CD8-positive, alpha-beta memory T cell (primary cell): Measurements from ENCODE around the gene PCDHAC2. TPM values are rescaled to one million over a fixed set of nuclear protein-coding genes. Genes with fewer than 3 reads are reported as not detected.

Experiments
- CTCF ChIA-PET: fragments of 350-600 bp; sonication (Branson Sonifier 250); formaldehyde crosslinking; loops from one replicate; lab custom pipeline; 2021; ENCODE audit warnings: antibody characterized with exemption; lab: Charles Lee
- POLR2A ChIA-PET: fragments of 350-600 bp; sonication (Branson Sonifier 250); formaldehyde crosslinking; loops from one replicate; lab custom pipeline; 2021; ENCODE audit warnings: antibody characterized with exemption; lab: Charles Lee
- DNase-seq, 5 donors: peaks; one replicate each; pipeline versions ENCODE4 v3.0.0 to v3.0.0-alpha.2; 2020 to 2022; ENCODE audit warnings: mixed read lengths in 1 of 5
- H3K27ac ChIP-seq: one replicate; pipeline ENCODE4 v1.7.0; 2013; ENCODE audit warnings: low read depth, mild to moderate bottlenecking, low read length, moderate library complexity
- H3K27me3 ChIP-seq: 2 replicates; pipeline ENCODE4 v1.7.0; 2013; ENCODE audit warnings: low read length, mild to moderate bottlenecking; ENCODE audit not compliant: insufficient read depth, poor library complexity, severe bottlenecking
- H3K36me3 ChIP-seq: 2 replicates; pipeline ENCODE4 v1.7.0; 2013; ENCODE audit warnings: mild to moderate bottlenecking, low read length, moderate library complexity; ENCODE audit not compliant: insufficient read depth
- H3K4me1 ChIP-seq: 2 replicates; pipeline ENCODE4 v1.7.0; 2013; ENCODE audit warnings: mild to moderate bottlenecking, low read length, moderate library complexity; ENCODE audit not compliant: insufficient read depth
- H3K4me3 ChIP-seq: 2 replicates; pipeline ENCODE4 v1.7.0; 2013; ENCODE audit warnings: mild to moderate bottlenecking, low read length
- H3K9me3 ChIP-seq: 2 replicates; pipeline ENCODE4 v1.7.0; 2013; ENCODE audit warnings: mild to moderate bottlenecking, low read length
- H3K27ac Mint-ChIP-seq, 8 donors: one replicate each; pipeline ENCODE4 v1.8.0; 2020 to 2021; ENCODE audit warnings: mixed read lengths in 8 of 8, mild to moderate bottlenecking in 6 of 8, inconsistent platforms in 3 of 8, moderate library complexity in 3 of 8
- H3K27me3 Mint-ChIP-seq, 2 donors: one replicate each; pipeline ENCODE4 v1.8.0; 2020 to 2021; ENCODE audit warnings: mixed read lengths in 2 of 2, mild to moderate bottlenecking in 1 of 2, moderate library complexity in 1 of 2
- H3K36me3 Mint-ChIP-seq, 3 donors: one replicate each; pipeline ENCODE4 v1.8.0; 2020 to 2021; ENCODE audit warnings: mixed read lengths in 3 of 3, inconsistent platforms in 1 of 3, mild to moderate bottlenecking in 1 of 3
- H3K4me1 Mint-ChIP-seq, 3 donors: one replicate each; pipeline ENCODE4 v1.8.0; 2020 to 2021; ENCODE audit warnings: mixed read lengths in 3 of 3, inconsistent platforms in 1 of 3, mild to moderate bottlenecking in 1 of 3
- H3K4me3 Mint-ChIP-seq, 7 donors: one replicate each; pipeline ENCODE4 v1.8.0; 2020 to 2021; ENCODE audit warnings: mixed read lengths in 7 of 7, mild to moderate bottlenecking in 6 of 7, moderate library complexity in 4 of 7, inconsistent platforms in 2 of 7
- H3K9me3 Mint-ChIP-seq, 5 donors: one replicate each; pipeline ENCODE4 v1.8.0; 2020 to 2022; ENCODE audit warnings: mixed read lengths in 5 of 5, mild to moderate bottlenecking in 3 of 5, moderate library complexity in 2 of 5, inconsistent platforms in 1 of 5
- polyA plus RNA-seq: library from polyadenylated mRNA; unstranded; fragments of 300-500 nt; fragmentation: Illumina TruSeq; gene quantifications from one replicate; pipeline ENCODE4 v1.2.3, GENCODE V29; 2021
- total RNA-seq, 2 experiments: library from RNA; stranded (reverse); gene quantifications; one replicate each; pipeline ENCODE4 v1.2.3, GENCODE V29; 2021

Gene PCDHAC2
- total and polyA plus RNA-seq, 3 experiments from 2014 or later = not detected

GRCh38 chr5:140951636-140952035, 14.6 kb upstream of the PCDHAC2 start:
- Mint-ChIP-seq H3K27ac (no peak overlapping the region), H3K4me3 (no peak overlapping the region), H3K36me3 (no peaks in the 10 kb centered on the region), H3K4me1 (no peaks in the 10 kb centered on the region), H3K27me3 (peaks cover 8 to 9% of the 10 kb centered on the region in 2 donors), H3K9me3 (peaks cover 0 to 5% (median 4%) of the 10 kb centered on the region in 5 donors)
- Histone ChIP-seq H3K27ac (no peak overlapping the region), H3K27me3 (no peaks in the 10 kb centered on the region), H3K4me3 (no peak overlapping the region), H3K36me3 (no peaks in the 10 kb centered on the region), H3K4me1 (no peaks in the 10 kb centered on the region), H3K9me3 (no peaks in the 10 kb centered on the region)
- ChIA-PET POLR2A (no interaction called here), CTCF (no interaction called here)
- DNase-seq = no peak

- H3K4me3 ChIP-seq = no peak overlapping the region
- H3K27ac ChIP-seq = no peak overlapping the region
- H3K4me1 ChIP-seq = no peaks in the 10 kb centered on the region
- ChIA-PET POLR2A (no interaction called here), CTCF (no interaction called here)
- no peaks in the 10 kb centered on the region for H3K36me3 ChIP-seq
- H3K4me3 Mint-ChIP-seq = no peak overlapping the region
- H3K9me3 ChIP-seq = no peaks in the 10 kb centered on the region
- no peak overlapping the region for H3K27ac Mint-ChIP-seq
- H3K36me3 Mint-ChIP-seq = no peaks in the 10 kb centered on the region
- no peak for DNase-seq
- peaks cover 8 to 9% of the 10 kb centered on the region in 2 donors for H3K27me3 Mint-ChIP-seq
- no peaks in the 10 kb centered on the region for H3K4me1 Mint-ChIP-seq
- peaks cover 0 to 5% (median 4%) of the 10 kb centered on the region in 5 donors for H3K9me3 Mint-ChIP-seq
- H3K27me3 ChIP-seq = no peaks in the 10 kb centered on the region
These were observed 13.0 kb upstream of the PCDHAC2 start for GRCh38 chr5:140953234-140953633.

DNA sequence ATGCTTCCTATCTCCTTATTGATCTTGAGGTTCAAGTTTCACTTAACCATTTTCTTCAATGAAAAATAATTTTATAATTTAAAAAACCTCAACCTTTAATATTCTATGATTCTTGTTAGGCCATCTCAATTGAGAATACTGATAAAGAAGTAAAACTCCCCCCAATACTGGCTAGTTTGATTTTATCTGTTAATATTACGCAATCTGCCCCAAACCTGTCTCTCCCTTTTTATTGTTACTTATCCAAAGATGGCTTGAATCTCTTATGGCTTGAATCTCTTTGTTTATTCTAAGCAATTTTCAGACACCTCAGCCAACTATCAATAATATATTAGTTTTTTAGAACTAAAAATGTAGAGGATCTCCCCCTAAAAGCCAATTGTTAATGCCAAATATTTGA, 4.1 kb upstream of the PCDHAC2 start:
- Mint-ChIP-seq H3K4me1 (no peaks in the 10 kb centered on the region), H3K9me3 (peaks cover 0 to 2% (median 0%) of the 10 kb centered on the region in 5 donors), H3K27me3 (peaks cover 17 to 35% of the 10 kb centered on the region in 2 donors), H3K36me3 (no peaks in the 10 kb centered on the region), H3K27ac (no peak overlapping the region), H3K4me3 (no peak overlapping the region)
- H3K36me3 ChIP-seq = no peaks in the 10 kb centered on the region
- DNase-seq = no peak
- H3K4me3 ChIP-seq = no peak overlapping the region
- CTCF ChIA-PET = no interaction called here
- H3K9me3 ChIP-seq = no peaks in the 10 kb centered on the region
- POLR2A ChIA-PET = no interaction called here
- no peaks in the 10 kb centered on the region for H3K4me1 ChIP-seq
- H3K27ac ChIP-seq = no peak overlapping the region
- H3K27me3 ChIP-seq = no peaks in the 10 kb centered on the region

- Histone ChIP-seq H3K4me3 (no peak overlapping the region), H3K27ac (no peak overlapping the region), H3K9me3 (no peaks in the 10 kb centered on the region), H3K4me1 (no peaks in the 10 kb centered on the region), H3K27me3 (no peaks in the 10 kb centered on the region), H3K36me3 (no peaks in the 10 kb centered on the region)
- CTCF ChIA-PET = no interaction called here
- Mint-ChIP-seq H3K4me1 (no peaks in the 10 kb centered on the region), H3K4me3 (no peak overlapping the region), H3K27me3 (peaks cover 23 to 44% of the 10 kb centered on the region in 2 donors), H3K36me3 (no peaks in the 10 kb centered on the region), H3K27ac (no peak overlapping the region), H3K9me3 (peaks cover 0 to 2% (median 0%) of the 10 kb centered on the region in 5 donors)
- no peak for DNase-seq
- POLR2A ChIA-PET = no interaction called here
These were observed 1.9 kb upstream of the PCDHAC2 start for GRCh38 chr5:140964356-140964755.

GRCh38 chr5:140965905-140966292, 377 bp upstream of the PCDHAC2 start:
- H3K27me3 ChIP-seq = no peaks in the 10 kb centered on the region
- no peaks in the 10 kb centered on the region for H3K9me3 ChIP-seq
- H3K4me1 Mint-ChIP-seq = no peaks in the 10 kb centered on the region
- H3K4me1 ChIP-seq = no peaks in the 10 kb centered on the region
- no peak for DNase-seq
- H3K36me3 Mint-ChIP-seq = no peaks in the 10 kb centered on the region
- peaks cover 23 to 44% of the 10 kb centered on the region in 2 donors for H3K27me3 Mint-ChIP-seq
- H3K4me3 ChIP-seq = no peak overlapping the region
- H3K4me3 Mint-ChIP-seq = no peak overlapping the region
- POLR2A ChIA-PET = no interaction called here
- CTCF ChIA-PET = no interaction called here
- H3K27ac ChIP-seq = no peak overlapping the region
- no peaks in the 10 kb centered on the region for H3K36me3 ChIP-seq
- peaks cover 0 to 2% (median 0%) of the 10 kb centered on the region in 5 donors for H3K9me3 Mint-ChIP-seq
- no peak overlapping the region for H3K27ac Mint-ChIP-seq

- Histone ChIP-seq H3K27ac (no peak overlapping the region), H3K36me3 (no peaks in the 10 kb centered on the region), H3K4me3 (no peak overlapping the region), H3K9me3 (no peaks in the 10 kb centered on the region), H3K4me1 (no peaks in the 10 kb centered on the region), H3K27me3 (no peaks in the 10 kb centered on the region)
- Mint-ChIP-seq H3K4me1 (no peaks in the 10 kb centered on the region), H3K9me3 (peaks cover 0 to 2% (median 0%) of the 10 kb centered on the region in 5 donors), H3K36me3 (no peaks in the 10 kb centered on the region), H3K27me3 (peaks cover 23 to 41% of the 10 kb centered on the region in 2 donors), H3K4me3 (no peak overlapping the region), H3K27ac (no peak overlapping the region)
- CTCF ChIA-PET = no interaction called here
- POLR2A ChIA-PET = no interaction called here
- DNase-seq = no peak
These were observed 1.1 kb downstream of the PCDHAC2 start for GRCh38 chr5:140967226-140967893.

- Mint-ChIP-seq H3K36me3 (no peaks in the 10 kb centered on the region), H3K4me1 (no peaks in the 10 kb centered on the region), H3K9me3 (peaks cover 0 to 1% (median 0%) of the 10 kb centered on the region in 5 donors), H3K4me3 (no peak overlapping the region), H3K27ac (no peak overlapping the region), H3K27me3 (peaks cover 16 to 27% of the 10 kb centered on the region in 2 donors)
- POLR2A ChIA-PET = no interaction called here
- no peak for DNase-seq
- Histone ChIP-seq H3K4me3 (no peak overlapping the region), H3K4me1 (no peaks in the 10 kb centered on the region), H3K36me3 (no peaks in the 10 kb centered on the region), H3K27me3 (no peaks in the 10 kb centered on the region), H3K27ac (no peak overlapping the region), H3K9me3 (no peaks in the 10 kb centered on the region)
- CTCF ChIA-PET = no interaction called here
These were observed 3.6 kb downstream of the PCDHAC2 start for GRCh38 chr5:140969880-140970279.

- CTCF ChIA-PET = no interaction called here
- Histone ChIP-seq H3K4me3 (no peak overlapping the region), H3K27me3 (no peaks in the 10 kb centered on the region), H3K4me1 (no peaks in the 10 kb centered on the region), H3K36me3 (no peaks in the 10 kb centered on the region), H3K9me3 (no peaks in the 10 kb centered on the region), H3K27ac (no peak overlapping the region)
- Mint-ChIP-seq H3K27ac (no peak overlapping the region), H3K36me3 (no peaks in the 10 kb centered on the region), H3K9me3 (no peaks in the 10 kb centered on the region), H3K4me3 (no peak overlapping the region), H3K27me3 (peaks cover 3 to 15% of the 10 kb centered on the region in 2 donors), H3K4me1 (no peaks in the 10 kb centered on the region)
- no peak for DNase-seq
- POLR2A ChIA-PET = no interaction called here
These were observed 7.3 kb downstream of the PCDHAC2 start for GRCh38 chr5:140973550-140973949.
